Kidney (tissue), 14 donors: ENCODE results near the gene PALD1. TPM values are rescaled to one million over a fixed set of nuclear protein-coding genes. Genes with fewer than 3 reads are reported as not detected.
"Not testable (repeated sequence)": the region's sequence is repeated elsewhere in the genome, so short reads cannot be mapped to it uniquely, and the experiment has no call there.

Source experiments
- DNase-seq, 5 donors: peaks; one replicate each; pipeline ENCODE4 v3.0.0-alpha.2; 2013 to 2020
- FAIRE-seq: peaks from 2 replicates; lab custom pipeline; 2012; peaks lifted over from hg19 to GRCh38; lab: Jason Lieb, UNC
- H3K27ac ChIP-seq, 2 donors: one replicate each; pipeline ENCODE4 v1.7.0; 2013; ENCODE audit warnings: low read depth in 2 of 2, low read length in 2 of 2, inconsistent platforms in 1 of 2
- H3K27me3 ChIP-seq: one replicate; pipeline ENCODE4 v1.7.1; 2013; ENCODE audit warnings: low read length, inconsistent platforms; ENCODE audit not compliant: control insufficient read depth, insufficient read depth
- H3K36me3 ChIP-seq, 3 donors: one replicate each; pipeline versions ENCODE4 v1.7.0 to v1.7.1; 2013; ENCODE audit warnings: low read length in 3 of 3, control low read depth in 1 of 3, inconsistent platforms in 1 of 3; ENCODE audit not compliant: insufficient read depth in 3 of 3, control insufficient read depth in 2 of 3
- H3K4me1 ChIP-seq, 3 donors: one replicate each; pipeline versions ENCODE4 v1.7.0 to v1.7.1; 2013; ENCODE audit warnings: low read length in 3 of 3, inconsistent platforms in 1 of 3, low read depth in 1 of 3; ENCODE audit not compliant: control insufficient read depth in 2 of 3, insufficient read depth in 2 of 3
- H3K4me3 ChIP-seq, 3 donors: one replicate each; pipeline versions ENCODE4 v1.7.0 to v1.8.1; 2013; ENCODE audit warnings: low read length in 3 of 3, control low read depth in 1 of 3, inconsistent platforms in 1 of 3
- H3K9ac ChIP-seq, 3 donors: one replicate each; pipeline versions ENCODE4 v1.7.0 to v1.7.1; 2013; ENCODE audit warnings: low read length in 3 of 3, control low read depth in 1 of 3, inconsistent platforms in 1 of 3
- H3K9me3 ChIP-seq, 3 donors: one replicate each; pipeline versions ENCODE4 v1.7.0 to v1.7.1; 2013; ENCODE audit warnings: low read length in 3 of 3, control low read depth in 1 of 3, inconsistent platforms in 1 of 3; ENCODE audit not compliant: control insufficient read depth in 2 of 3, insufficient read depth in 1 of 3
- CTCF ChIP-seq: IDR thresholded peaks from 3 replicates; pipeline ENCODE4 v1.5.1; 2012; ENCODE audit warnings: mild to moderate bottlenecking, moderate library complexity, borderline replicate concordance; ENCODE audit not compliant: insufficient read depth; ENCODE audit errors: extremely low read depth
- intact Hi-C: fragments of 100-400 bp; cut with DNase I; formaldehyde crosslinking; loops from one replicate; pipeline ENCODE4 v1.11.1; 2022
- polyA plus RNA-seq: library from polyadenylated mRNA; stranded (reverse); fragments of 350-450 nt; fragmentation: Illumina TruSeq; extraction: RNeasy Lipid Tissue Mini Kit (QIAGEN cat#74804); gene quantifications from one replicate; pipeline ENCODE4 v1.2.3, GENCODE V29; 2014; ENCODE audit warnings: low read depth, low replicate concordance; ENCODE audit not compliant: insufficient read depth
- total RNA-seq: library from RNA; stranded (reverse); fragmentation: NEBNext Ultra II Directional; extraction: Animal tissue kit (Norgen Biotek cat#: 25700); gene quantifications from one replicate; pipeline ENCODE4 v1.2.1, GENCODE V29; 2021
- donor health status: control.
- donor health status: control.
- donor health status: control.
- donor health status: control.
- donor health status: control.
- donor health status: DM: yes; HTN: yes; CAD: no.
- donor health status: Normal renal cell carcinoma (clear cell type).

The PALD1 gene
- total and polyA plus RNA-seq, 2 donors from 2014 or later = 3.0 to 14.4 TPM

DNA sequence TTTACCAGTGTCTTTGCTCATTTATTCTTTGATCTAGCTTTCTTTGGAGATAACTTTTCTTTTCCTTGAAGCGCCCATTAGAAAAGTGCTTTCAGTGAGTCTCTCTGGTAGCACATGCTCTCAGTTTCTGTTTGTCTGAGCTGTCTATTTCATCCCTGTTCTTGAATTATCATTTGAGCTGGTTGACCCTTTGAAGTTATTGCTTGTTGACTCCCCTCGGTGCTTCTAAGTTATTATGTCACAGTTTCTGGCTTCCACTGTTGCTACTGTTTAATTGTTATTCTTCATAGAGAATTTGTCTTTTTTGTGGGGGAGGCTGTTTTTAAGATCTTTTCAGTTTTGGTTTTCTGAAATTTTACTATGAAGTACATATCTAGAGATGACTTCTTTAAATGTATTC is 135.4 kb downstream of the PALD1 start:
- Histone ChIP-seq H3K4me3 (no peak overlapping the region), H3K9ac (no peak overlapping the region), H3K27ac (no peak overlapping the region), H3K4me1 (no peaks in the 10 kb centered on the region), H3K27me3 (no peaks in the 10 kb centered on the region), H3K36me3 (no peaks in the 10 kb centered on the region), H3K9me3 (no peaks in the 10 kb centered on the region)
- FAIRE-seq (no peak), DNase-seq (no peak)
- intact Hi-C loops = no loop called here
- TF ChIP-seq CTCF = no peak

DNA sequence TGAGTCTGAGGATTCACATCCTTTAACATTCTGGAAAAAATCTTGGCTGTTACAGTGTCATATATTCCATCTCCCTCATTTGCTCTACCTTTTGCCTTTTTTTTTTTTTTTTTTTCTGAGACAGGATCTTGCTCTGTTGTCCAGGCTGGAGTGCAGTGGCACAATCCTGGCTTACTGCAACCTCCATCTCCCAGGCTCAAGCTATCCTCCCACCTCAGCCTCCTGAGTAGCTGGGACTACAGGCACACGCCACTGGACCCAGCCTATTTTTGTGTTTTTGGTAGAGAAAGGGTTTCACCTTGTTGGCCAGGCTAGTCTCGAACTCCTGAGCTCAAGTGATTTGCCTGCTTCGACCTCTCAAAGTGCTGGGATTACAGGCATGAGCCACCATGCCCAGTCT is 135.8 kb downstream of the PALD1 start:
- intact Hi-C loops, FAIRE-seq, DNase-seq, H3K36me3 ChIP-seq, H3K27ac ChIP-seq, H3K9me3 ChIP-seq, H3K4me3 ChIP-seq, H3K4me1 ChIP-seq, H3K9ac ChIP-seq, H3K27me3 ChIP-seq: not testable (repeated sequence)

GRCh38 chr10:70615211-70615610 is 136.6 kb downstream of the PALD1 start:
- Histone ChIP-seq H3K9ac (no peak overlapping the region), H3K9me3 (peaks cover 0 to 4% (median 0%) of the 10 kb centered on the region in 3 donors), H3K27ac (no peak overlapping the region), H3K27me3 (no peaks in the 10 kb centered on the region), H3K4me1 (no peaks in the 10 kb centered on the region), H3K4me3 (no peak overlapping the region), H3K36me3 (no peaks in the 10 kb centered on the region)
- TF ChIP-seq CTCF = no peak
- FAIRE-seq (no peak), DNase-seq (no peak)
- intact Hi-C loops = no loop called here

DNA sequence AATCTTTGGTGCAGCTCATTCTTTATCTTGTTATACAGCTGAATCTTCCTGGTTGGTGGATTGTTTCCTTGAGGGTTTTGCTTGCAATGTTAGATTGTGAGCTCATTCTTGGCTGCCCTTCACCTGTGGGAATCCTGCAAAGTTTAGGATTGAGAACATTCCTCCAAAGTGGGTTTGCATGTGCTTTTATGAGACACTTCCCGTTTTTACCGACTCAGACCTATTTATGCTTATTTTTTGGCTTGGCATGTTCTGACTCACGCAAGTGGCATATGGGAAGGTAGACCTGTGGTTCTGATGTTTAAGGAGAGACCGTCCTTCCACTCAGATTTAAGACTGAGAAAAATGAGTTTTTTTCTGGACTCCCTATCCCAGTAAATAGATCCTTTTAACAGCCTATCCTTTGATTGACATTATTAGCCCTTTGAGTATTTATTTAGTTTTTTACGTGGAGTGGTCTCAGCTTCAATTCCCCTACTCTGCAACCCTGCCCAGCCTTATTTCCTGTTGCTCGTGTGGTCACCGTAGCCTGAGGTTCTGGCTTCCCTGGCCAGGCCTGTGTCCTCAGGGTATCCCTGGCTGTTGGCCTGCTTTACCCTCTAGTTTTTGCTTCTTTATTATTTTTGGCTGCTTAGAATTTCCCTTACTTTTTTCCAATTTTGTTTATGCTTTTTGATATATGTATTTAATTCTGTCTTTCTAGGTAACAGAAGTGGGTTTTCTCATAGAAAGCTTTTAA is 137.4 kb downstream of the PALD1 start:
- Histone ChIP-seq H3K27ac (no peak overlapping the region), H3K4me3 (no peak overlapping the region), H3K27me3 (no peaks in the 10 kb centered on the region), H3K36me3 (no peaks in the 10 kb centered on the region), H3K9ac (no peak overlapping the region), H3K9me3 (peaks cover 0 to 8% (median 0%) of the 10 kb centered on the region in 3 donors), H3K4me1 (no peaks in the 10 kb centered on the region)
- FAIRE-seq (no peak), DNase-seq (no peak)
- intact Hi-C loops = no loop called here
- no peak for TF ChIP-seq CTCF
